Natural killer cell (primary cell): ENCODE measurements around the gene ATP13A1. TPM values are rescaled to one million over a fixed set of nuclear protein-coding genes. Genes with fewer than 3 reads are reported as not detected.
"Not testable (repeated sequence)": the region's sequence is repeated elsewhere in the genome, so short reads cannot be mapped to it uniquely, and the experiment has no call there.

ENCODE experiments used
- ATAC-seq, 3 donors: fragments of 150-1000 bp in 2 of 3; fragments of 200-7000 bp in 1 of 3; cut with Tn5 transposase; 1 replicate in 1 of 3; 2 replicates in 2 of 3; pipeline ENCODE4 v1.10.0; 2021; ENCODE audit warnings: mild to moderate bottlenecking in 2 of 3, moderate library complexity in 2 of 3
- DNase-seq, 2 donors: peaks; one replicate each; pipeline versions ENCODE4 v3.0.0 to v3.0.0-alpha.2; 2013 to 2021; ENCODE audit warnings: mixed read lengths in 1 of 2
- H3K27ac ChIP-seq: one replicate; pipeline ENCODE4 v1.5.1; 2013; ENCODE audit warnings: mild to moderate bottlenecking, low read length
- H3K27me3 ChIP-seq: one replicate; pipeline ENCODE4 v1.6.1; 2013; ENCODE audit warnings: low read length; ENCODE audit not compliant: control insufficient read depth, insufficient read depth
- H3K36me3 ChIP-seq: one replicate; pipeline ENCODE4 v1.6.1; 2013; ENCODE audit warnings: low read length; ENCODE audit not compliant: control insufficient read depth, insufficient read depth
- H3K4me1 ChIP-seq: one replicate; pipeline ENCODE4 v1.6.1; 2013; ENCODE audit warnings: low read length; ENCODE audit not compliant: control insufficient read depth, insufficient read depth
- H3K4me3 ChIP-seq: one replicate; pipeline ENCODE4 v1.5.1; 2013; ENCODE audit warnings: low read length
- H3K9me3 ChIP-seq: one replicate; pipeline ENCODE4 v1.6.1; 2013; ENCODE audit warnings: low read length; ENCODE audit not compliant: control insufficient read depth, insufficient read depth
- H3K27ac Mint-ChIP-seq, 2 donors: one replicate each; pipeline ENCODE4 v1.8.0; 2022; ENCODE audit warnings: mild to moderate bottlenecking in 2 of 2, mixed read lengths in 2 of 2, moderate library complexity in 1 of 2
- H3K27me3 Mint-ChIP-seq, 2 donors: one replicate each; pipeline ENCODE4 v1.8.0; 2022; ENCODE audit warnings: low read depth in 2 of 2, mixed read lengths in 2 of 2
- H3K36me3 Mint-ChIP-seq: one replicate; pipeline ENCODE4 v1.8.0; 2022; ENCODE audit warnings: mixed read lengths
- H3K4me1 Mint-ChIP-seq, 2 donors: one replicate each; pipeline ENCODE4 v1.8.0; 2022; ENCODE audit warnings: mixed read lengths in 2 of 2
- H3K4me3 Mint-ChIP-seq: one replicate; pipeline ENCODE4 v1.8.0; 2022; ENCODE audit warnings: mild to moderate bottlenecking, moderate library complexity, mixed read lengths
- H3K9me3 Mint-ChIP-seq, 2 donors: one replicate each; pipeline ENCODE4 v1.8.0; 2022; ENCODE audit warnings: mixed read lengths in 2 of 2
- CTCF ChIP-seq: fragments of 200-600 bp; IDR thresholded peaks from one replicate; pipeline ENCODE4 v1.8.0; 2022; ENCODE audit warnings: antibody characterized with exemption
- WGBS: methylation state at CpG from one replicate; pipeline ENCODE4 v1.1.7; 2013; ENCODE audit warnings: missing lambda C conversion rate; ENCODE audit not compliant: insufficient coverage; 5-methylcytosine and 5-hydroxymethylcytosine counted together
- intact Hi-C: fragments of 100-400 bp; cut with micrococcal nuclease; formaldehyde crosslinking; loops from one replicate; pipeline ENCODE4 v1.14.2; 2022
- total RNA-seq, 4 donors: library from RNA; stranded (reverse); fragments of 120-200 nt in 1 of 4; gene quantifications; one replicate each; pipeline versions ENCODE4 v1.2.3 to v1.2.4, GENCODE V29; 2013 to 2022

Gene ATP13A1
- total RNA-seq, 3 donors from 2014 or later (not counting 1 experiment from before 2014, with no cell fraction given), result 58.1 to 73.2 (median 67.7) TPM

- no peak for DNase-seq
- H3K27me3 ChIP-seq, result no peaks in the 10 kb centered on the region
- ATAC-seq, result no peak
- no peak overlapping the region for H3K4me3 Mint-ChIP-seq
- H3K27ac Mint-ChIP-seq, result no peak overlapping the region
- no peaks in the 10 kb centered on the region for H3K4me1 Mint-ChIP-seq
- no peaks in the 10 kb centered on the region for H3K27me3 Mint-ChIP-seq
- peaks cover 3 to 14% of the 10 kb centered on the region in 2 donors for H3K9me3 Mint-ChIP-seq
- WGBS, result 96% methylated on average over 2 of the region's 2 CpGs
- H3K9me3 ChIP-seq, result peaks cover 79% of the 10 kb centered on the region
- H3K36me3 ChIP-seq, result peaks cover 34% of the 10 kb centered on the region
- no peak overlapping the region for H3K27ac ChIP-seq
- peaks cover 44% of the 10 kb centered on the region for H3K36me3 Mint-ChIP-seq
- no peak overlapping the region for H3K4me3 ChIP-seq
- TF ChIP-seq CTCF, result no peak
- intact Hi-C loops, result no loop called here
- no peaks in the 10 kb centered on the region for H3K4me1 ChIP-seq
Measured at GRCh38 chr19:19710506-19710905, 47.0 kb upstream of the ATP13A1 start.

DNA sequence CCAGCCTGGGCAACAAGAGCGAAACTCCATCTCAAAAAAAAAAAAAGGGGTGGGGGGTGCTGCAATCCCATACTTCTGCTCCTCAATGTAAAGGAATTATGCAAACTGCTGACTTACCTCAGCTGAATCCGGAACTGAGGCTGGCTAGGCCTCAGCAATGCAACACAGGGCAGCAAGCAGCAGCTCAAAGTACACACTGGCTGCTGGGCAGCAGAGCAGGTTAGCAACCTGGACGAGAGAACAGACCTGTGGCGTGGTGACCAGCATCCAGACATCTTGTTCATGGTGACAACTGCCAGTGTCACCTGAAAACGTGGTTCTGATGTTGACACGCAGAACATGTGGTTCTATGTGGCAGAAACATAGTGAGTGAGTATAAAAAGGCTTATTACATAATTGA lies 41.4 kb upstream of the ATP13A1 start:
- H3K27ac ChIP-seq, result no peak overlapping the region
- Mint-ChIP-seq H3K36me3 (peaks cover 6% of the 10 kb centered on the region), H3K27me3 (no peaks in the 10 kb centered on the region), H3K9me3 (peaks cover 2 to 9% of the 10 kb centered on the region in 2 donors), H3K4me1 (no peaks in the 10 kb centered on the region), H3K27ac (no peak overlapping the region), H3K4me3 (no peak overlapping the region)
- DNase-seq (no peak), ATAC-seq (no peak)
- H3K36me3 ChIP-seq, result no peaks in the 10 kb centered on the region
- TF ChIP-seq CTCF, result no peak
- intact Hi-C loops, result no loop called here
- H3K9me3 ChIP-seq, result peaks cover 71% of the 10 kb centered on the region
- H3K27me3 ChIP-seq, result no peaks in the 10 kb centered on the region
- WGBS, result 87% methylated on average over 6 of the region's 6 CpGs
- H3K4me3 ChIP-seq, result no peak overlapping the region
- no peaks in the 10 kb centered on the region for H3K4me1 ChIP-seq

- DNase-seq, H3K4me1 Mint-ChIP-seq, H3K9me3 Mint-ChIP-seq, H3K27me3 Mint-ChIP-seq, intact Hi-C loops, H3K4me3 ChIP-seq, H3K27me3 ChIP-seq, H3K27ac Mint-ChIP-seq, H3K4me3 Mint-ChIP-seq, ATAC-seq, H3K27ac ChIP-seq, H3K36me3 Mint-ChIP-seq, H3K36me3 ChIP-seq, H3K4me1 ChIP-seq: not testable (repeated sequence)
- H3K9me3 ChIP-seq, result peaks cover 32% of the 10 kb centered on the region
- WGBS, result 91% methylated on average over 1 of the region's 1 CpG
Measured at GRCh38 chr19:19700493-19700892, 37.0 kb upstream of the ATP13A1 start.

GRCh38 chr19:19697589-19697988 lies 34.1 kb upstream of the ATP13A1 start:
- H3K4me3 ChIP-seq, result no peak overlapping the region
- no peak overlapping the region for H3K27ac ChIP-seq
- Mint-ChIP-seq H3K27ac (no peak overlapping the region), H3K4me1 (no peaks in the 10 kb centered on the region), H3K4me3 (no peak overlapping the region), H3K36me3 (no peaks in the 10 kb centered on the region), H3K9me3 (no peaks in the 10 kb centered on the region), H3K27me3 (no peaks in the 10 kb centered on the region)
- WGBS, result 96% methylated on average over 5 of the region's 5 CpGs
- H3K27me3 ChIP-seq, result no peaks in the 10 kb centered on the region
- DNase-seq, result no peak
- TF ChIP-seq CTCF, result no peak
- H3K9me3 ChIP-seq, result peaks cover 11% of the 10 kb centered on the region
- no peak for ATAC-seq
- no peaks in the 10 kb centered on the region for H3K36me3 ChIP-seq
- intact Hi-C loops, result no loop called here
- H3K4me1 ChIP-seq, result no peaks in the 10 kb centered on the region
